ENCODE results near the gene TPD52L3.

The TPD52L3 gene

DNA sequence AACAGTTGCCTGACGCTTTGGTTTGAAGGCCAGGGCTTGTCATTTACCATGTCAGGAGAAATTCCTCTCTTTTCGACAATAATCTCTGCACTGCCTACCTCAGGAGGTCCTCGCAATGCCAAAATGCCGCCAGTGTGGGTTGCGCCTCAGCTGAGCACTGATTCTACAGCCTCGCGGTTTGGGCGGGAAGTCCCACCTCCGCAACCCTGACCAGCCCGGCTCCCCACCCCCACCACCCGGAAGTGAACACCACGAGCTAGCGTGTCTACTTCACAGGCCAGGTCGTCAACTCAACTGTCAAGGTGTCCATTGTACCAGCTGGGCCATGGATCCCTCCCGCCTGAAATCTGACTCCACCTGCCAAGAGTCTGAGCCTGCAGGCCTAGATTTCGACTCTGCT is at the start of gene TPD52L3:
Gene TPD52L3, plus strand, starts transcription at position 273 of the 400 bp plus-strand sequence. CDS start 221 bp downstream, outside the sequence.
- DNase-seq: no peak

DNA sequence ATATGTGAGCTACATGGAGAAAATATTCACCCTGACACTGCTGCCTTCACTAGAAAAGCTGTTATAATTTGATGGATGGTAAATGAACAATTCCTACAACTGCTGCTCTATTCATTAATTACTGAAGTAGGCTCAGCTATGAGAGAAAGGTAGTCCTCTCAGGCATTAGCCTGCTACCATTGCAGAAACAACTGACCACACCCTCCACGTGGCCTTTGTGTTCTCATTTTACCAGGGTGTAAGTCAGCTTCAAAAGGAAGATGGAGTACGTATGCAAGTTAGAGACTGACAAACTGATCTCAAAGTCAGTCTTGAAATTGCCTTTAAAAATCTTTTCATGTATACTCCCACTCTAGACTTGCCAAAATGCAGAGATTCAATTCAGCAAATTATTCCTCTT is 26.3 kb upstream of the TPD52L3 start:
- DNase-seq: no peak

DNA sequence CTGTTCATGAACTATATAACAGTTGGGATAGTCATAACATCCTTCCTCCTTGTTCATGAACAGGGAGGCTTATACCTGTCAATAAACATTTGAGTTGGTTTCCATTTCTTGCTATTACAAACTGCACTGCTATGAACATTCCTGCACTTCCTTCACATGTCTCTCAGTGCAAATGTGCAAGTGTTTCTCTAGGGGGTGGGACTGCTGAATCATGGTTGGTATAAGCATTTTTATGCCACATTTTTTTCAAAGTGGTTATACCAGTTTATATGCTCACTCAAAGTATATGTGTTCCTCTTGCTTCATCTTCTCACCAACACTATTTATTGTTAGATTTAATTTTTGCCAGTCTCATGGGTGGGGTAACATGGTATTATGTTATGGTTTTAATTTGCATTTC is 25.8 kb upstream of the TPD52L3 start:
- DNase-seq: no peak

GRCh38 chr9:6304232-6304631 is 23.9 kb upstream of the TPD52L3 start:
- DNase-seq: no peak

- peak; percentile 12 to 45 (median 44) for DNase-seq
These were observed 22.1 kb upstream of the TPD52L3 start for GRCh38 chr9:6305954-6306563.

DNA sequence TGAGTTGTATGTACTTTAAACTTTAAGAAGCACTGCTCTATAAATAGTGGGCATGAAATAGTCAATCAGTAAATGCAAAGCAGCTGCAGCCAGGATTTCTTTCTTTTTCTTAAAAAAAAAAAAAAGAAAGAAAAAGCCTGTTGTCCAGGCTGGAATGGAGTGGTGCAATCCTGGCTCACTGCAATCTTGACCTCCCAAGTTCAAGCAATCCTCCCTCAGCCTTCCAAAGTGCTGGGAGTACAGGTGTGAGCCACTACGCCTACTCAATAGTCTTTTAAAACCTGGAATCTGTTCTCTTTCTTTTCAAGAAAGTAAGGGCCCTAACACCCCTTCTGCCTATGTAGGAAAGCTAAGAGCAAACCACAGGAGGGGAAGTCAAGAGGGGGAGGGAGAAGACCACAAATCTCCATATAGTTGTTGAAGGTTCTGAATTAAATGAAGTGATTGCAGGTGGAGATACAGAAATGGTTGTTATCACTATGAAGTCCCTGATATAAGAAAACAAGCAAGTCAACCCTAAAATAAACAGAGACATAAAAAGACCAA is 20.6 kb upstream of the TPD52L3 start:
- no peak for DNase-seq

- DNase-seq: no peak
These were observed 2.9 kb downstream of the TPD52L3 start for GRCh38 chr9:6330958-6331634.

DNA sequence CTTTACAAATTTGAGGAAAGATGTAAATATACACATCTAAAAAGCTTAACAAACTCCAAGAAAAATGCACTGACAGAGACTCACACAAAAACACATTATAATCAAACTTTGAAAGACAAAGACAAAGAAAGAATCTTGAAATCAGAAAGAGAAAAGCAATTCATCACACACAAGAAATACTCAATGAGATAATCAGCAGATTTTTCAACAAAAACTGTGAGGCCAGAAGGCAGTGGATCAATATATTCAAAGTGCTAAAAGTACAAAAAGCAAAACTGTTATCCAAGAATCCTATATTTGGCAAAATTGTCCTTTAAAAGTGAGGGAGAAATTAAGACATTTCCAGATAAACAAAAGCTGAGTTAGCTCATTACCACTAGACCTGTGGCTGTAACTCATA is 6.1 kb downstream of the TPD52L3 start:
- DNase-seq: no peak

DNA sequence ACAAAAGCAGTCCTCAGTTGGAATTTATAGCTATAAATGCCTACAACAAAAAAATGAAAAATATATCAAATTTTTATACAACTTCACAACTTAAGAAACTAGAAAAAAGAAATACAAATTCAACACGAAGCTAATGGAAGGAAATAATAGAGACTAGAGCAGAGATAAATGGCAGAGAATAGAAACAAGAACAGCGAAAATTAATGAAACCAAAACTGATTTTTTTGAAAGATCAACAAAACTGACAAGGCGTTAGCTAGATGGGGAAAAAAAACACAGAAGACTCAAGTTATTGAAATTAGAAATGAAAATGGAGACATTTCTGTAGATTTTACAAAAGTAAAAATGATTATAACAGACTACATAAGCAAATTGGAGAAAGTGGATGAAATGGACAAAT is 20.6 kb downstream of the TPD52L3 start:
- DNase-seq: no peak

- no peak for DNase-seq
These were observed 23.6 kb downstream of the TPD52L3 start for GRCh38 chr9:6351737-6352136.

DNA sequence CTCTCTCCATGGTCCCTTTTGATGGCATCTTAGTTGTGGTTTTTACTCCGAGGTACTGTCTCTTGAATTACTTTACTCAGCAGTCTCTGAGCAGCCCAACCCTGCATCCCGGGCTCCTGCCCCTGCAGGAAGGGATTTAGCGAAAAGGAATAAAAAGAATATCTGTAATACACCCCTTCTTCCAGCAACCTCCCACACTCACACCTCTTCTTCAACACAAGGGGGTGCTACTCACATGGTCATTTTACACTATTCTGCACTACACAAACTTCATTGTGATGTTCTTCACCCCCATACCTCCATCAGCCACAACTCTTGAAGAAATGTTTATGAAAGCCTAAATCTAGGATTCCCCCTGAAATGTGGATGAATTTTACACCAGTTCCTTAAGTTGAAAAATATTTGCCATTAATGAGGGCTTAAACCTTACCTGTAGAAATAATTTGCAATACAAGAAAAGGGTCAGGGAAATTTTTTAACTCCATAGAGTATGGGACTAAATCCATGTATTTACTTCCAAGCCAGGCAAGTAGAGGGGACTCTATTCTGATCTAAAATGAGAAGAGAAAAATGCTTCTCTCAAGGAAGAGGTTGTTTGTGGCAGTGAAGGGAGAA is 26.0 kb downstream of the TPD52L3 start:
- peak; percentile 60 to 72 (median 68) for DNase-seq

GRCh38 chr9:6355728-6356127 is 27.6 kb downstream of the TPD52L3 start:
- DNase-seq: peak in 2 of 3 donors; percentile 7 to 20

- peak in 1 of 3 donors; percentile 8 for DNase-seq
These were observed 28.3 kb downstream of the TPD52L3 start for GRCh38 chr9:6356441-6356840.

- DNase-seq: no peak
These were observed 28.7 kb downstream of the TPD52L3 start for GRCh38 chr9:6356904-6357303.

DNA sequence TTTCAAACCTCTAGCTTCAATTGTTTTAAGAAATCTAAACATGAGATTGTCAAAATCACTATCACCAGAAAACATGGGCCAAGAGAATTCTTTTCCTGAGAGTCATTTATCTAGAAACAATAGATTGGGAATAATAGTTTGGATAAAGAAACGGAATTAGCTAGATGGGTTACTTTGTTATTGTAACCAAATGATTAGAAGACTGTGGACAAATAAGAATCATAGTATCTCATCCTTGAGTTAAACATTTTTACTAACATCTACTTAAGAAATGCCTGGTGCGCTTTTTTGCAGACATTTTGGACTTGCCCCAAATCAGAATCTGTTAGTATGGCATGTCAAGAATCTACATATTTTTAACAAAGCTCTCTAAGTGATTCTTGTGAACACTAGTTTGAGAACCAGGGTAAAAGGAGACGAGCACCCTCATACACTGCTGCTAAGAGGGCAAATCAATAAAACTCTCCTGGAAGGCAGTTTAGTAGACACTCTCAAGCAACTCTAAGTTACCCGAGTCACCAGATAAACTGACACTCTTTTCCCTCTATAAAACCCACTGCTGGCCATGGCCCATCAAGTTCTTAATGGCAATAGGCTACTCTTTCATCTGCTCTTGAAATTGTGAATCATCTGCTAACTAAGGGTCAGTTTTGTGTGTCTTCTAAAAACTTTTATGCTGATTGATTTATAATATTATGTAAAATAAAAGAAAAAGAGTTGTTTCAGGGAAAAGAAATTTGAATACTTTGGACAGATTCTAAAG is 39.1 kb downstream of the TPD52L3 start:
- DNase-seq: no peak

DNA sequence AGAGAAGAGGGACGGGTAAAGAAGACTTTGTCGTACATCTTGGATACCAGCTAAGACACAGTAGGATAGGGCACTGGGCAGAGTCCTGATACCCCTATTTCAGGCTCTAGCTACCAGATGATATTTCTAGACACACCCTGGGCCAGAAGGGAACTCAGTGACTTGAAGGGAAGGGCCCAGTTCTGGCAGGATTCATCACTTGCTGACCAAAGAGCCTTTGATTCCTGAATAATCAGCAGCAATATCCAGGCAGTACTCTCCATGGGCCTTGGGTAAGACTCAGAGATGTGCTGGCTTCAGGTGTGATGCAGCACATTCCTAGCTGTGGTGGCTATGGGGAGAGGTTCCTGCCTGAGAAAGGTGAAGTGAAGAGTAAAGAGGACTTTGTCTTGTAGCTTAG is 40.7 kb downstream of the TPD52L3 start:
- DNase-seq: no peak

Data from suppressor macrophage treated with lipopolysaccharide for 1 hour (primary cell).